GM12864 (cell line): Measurements from ENCODE around the gene AP3S2.
"Not testable (repeated sequence)": the region's sequence is repeated elsewhere in the genome, so short reads cannot be mapped to it uniquely, and the experiment has no call there.

ENCODE experiments used
- DNase-seq: peaks from one replicate; pipeline ENCODE4 v3.0.0-alpha.2; 2011; ENCODE audit warnings: low read depth
- H3K4me3 ChIP-seq: 2 replicates; pipeline ENCODE4 v1.5.1; 2011; ENCODE audit warnings: mild to moderate bottlenecking, low read depth, low read length, control low read depth
- CTCF ChIP-seq: IDR thresholded peaks from 2 replicates; pipeline ENCODE4 v1.5.1; 2011; ENCODE audit warnings: low read depth, mild to moderate bottlenecking, moderate library complexity, low read length, control low read depth, inconsistent platforms; ENCODE audit errors: missing control alignments

Gene AP3S2

GRCh38 chr15:89836267-89837133 is 57.3 kb downstream of the AP3S2 start:
- DNase-seq = no peak
- TF ChIP-seq CTCF = no peak
- no peak overlapping the region for H3K4me3 ChIP-seq

GRCh38 chr15:89835176-89835564 is 58.6 kb downstream of the AP3S2 start:
- DNase-seq = no peak
- no peak for TF ChIP-seq CTCF
- H3K4me3 ChIP-seq = no peak overlapping the region

GRCh38 chr15:89834465-89835175 is 59.2 kb downstream of the AP3S2 start:
- DNase-seq, H3K4me3 ChIP-seq: not testable (repeated sequence)

GRCh38 chr15:89833966-89834365 is 59.8 kb downstream of the AP3S2 start:
- TF ChIP-seq CTCF = no peak
- H3K4me3 ChIP-seq = no peak overlapping the region

GRCh38 chr15:89830639-89831038 is 63.2 kb downstream of the AP3S2 start:
- no peak for DNase-seq
- no peak for TF ChIP-seq CTCF
- no peak overlapping the region for H3K4me3 ChIP-seq

More at GRCh38 chr15:89833966-89834365, 59.8 kb downstream of the AP3S2 start:
- DNase-seq = no peak

GRCh38 chr15:89829616-89830440 is 64.0 kb downstream of the AP3S2 start:
- DNase-seq = no peak
- H3K4me3 ChIP-seq = no peak overlapping the region
- TF ChIP-seq CTCF = no peak

GRCh38 chr15:89829161-89829560 is 64.6 kb downstream of the AP3S2 start:
- DNase-seq = no peak
- TF ChIP-seq CTCF = no peak
- H3K4me3 ChIP-seq = no peak overlapping the region
